ENCODE data around the gene GLI1. TPM values are rescaled to one million over a fixed set of nuclear protein-coding genes. Genes with fewer than 3 reads are reported as not detected.
A peak's percentile ranks its signal among the peaks of the same experiment; 100 is the strongest.

GLI1 gene
- total and polyA plus RNA-seq, 2 of the 13 experiments (the other 11 are each of a cell fraction or from before 2014, with no cell fraction given) = 0.09 to 0.20 TPM

- no peak for TF ChIP-seq PBX3 (CRISPR knock-in tag; IDR thresholded peaks at IDR 0.05; ENCODE audit: borderline replicate concordance)
- TF ChIP-seq TFE3 (CRISPR knock-in tag; IDR thresholded peaks at IDR 0.05) = peak; percentile 74; the same call in 1 of the 2 replicates
- TF ChIP-seq ZFP82 (CRISPR knock-in tag; IDR thresholded peaks at IDR 0.05; ENCODE audit: borderline replicate concordance) = peak; percentile 68; the same call in 1 of the 2 replicates
- TF ChIP-seq CREB1 (IDR thresholded peaks at IDR 0.05) = peak; percentile 96
- peak; percentile 79 for TF ChIP-seq CREB1 (CRISPR knock-in tag; IDR thresholded peaks at IDR 0.05)
- TF ChIP-seq ZBTB14 (CRISPR knock-in tag; IDR thresholded peaks at IDR 0.05) = peak; percentile 95
- TF ChIP-seq ZBTB26 (CRISPR knock-in tag; IDR thresholded peaks at IDR 0.05; ENCODE audit: borderline replicate concordance) = peak; percentile 57; the same call in 1 of the 2 replicates
- peak; percentile 50; the same call in 1 of the 2 replicates for TF ChIP-seq LBX2 (CRISPR knock-in tag; IDR thresholded peaks at IDR 0.05; ENCODE audit: borderline replicate concordance)
- TF ChIP-seq NCOA5 (CRISPR knock-in tag; IDR thresholded peaks at IDR 0.05) = no peak
- TF ChIP-seq MAZ (IDR thresholded peaks at IDR 0.05; ENCODE audit: borderline replicate concordance, low read depth, low read length) = no peak
- TF ChIP-seq MAZ (CRISPR knock-in tag; IDR thresholded peaks at IDR 0.05; ENCODE audit: low read depth) = peak; percentile 87
- peak; percentile 33; the same call in 1 of the 2 replicates for TF ChIP-seq ZNF224 (CRISPR knock-in tag; IDR thresholded peaks at IDR 0.05)
- peak; percentile 88 for TF ChIP-seq SALL1 (CRISPR knock-in tag; IDR thresholded peaks at IDR 0.05)
- 0 out of 2 replicates have a peak, but pooled peaks have one; percentile 69 for TF ChIP-seq NFKBIZ (CRISPR knock-in tag; IDR thresholded peaks at IDR 0.05)
- peak; percentile 72; the same call in 1 of the 2 replicates for TF ChIP-seq DNMT1 (CRISPR knock-in tag; IDR thresholded peaks at IDR 0.05)
- 0 out of 2 replicates have a peak, but pooled peaks have one; percentile 44 for TF ChIP-seq GTF2F1 (IDR thresholded peaks at IDR 0.05; ENCODE audit: low read length)
- no peak for TF ChIP-seq SOX6 (IDR thresholded peaks at IDR 0.05)
- peak; percentile 54; the same call in 1 of the 2 replicates for TF ChIP-seq SOX6 (CRISPR knock-in tag; IDR thresholded peaks at IDR 0.05)
- TF ChIP-seq RFX3 (CRISPR knock-in tag; IDR thresholded peaks at IDR 0.05) = no peak
These were observed 28.5 kb upstream of the GLI1 start, which contains the start of gene R3HDM2 (continued) for GRCh38 chr12:57430931-57431566.

Measured in HepG2 (cell line).